Measurements from ENCODE around the gene TSPAN16.

GRCh38 chr19:11337080-11337479 lies 41.1 kb downstream of the TSPAN16 start:
- TF ChIP-seq CREM (CRISPR knock-in tag; IDR thresholded peaks at IDR 0.05) (no peak), ETV6 (CRISPR knock-in tag; IDR thresholded peaks at IDR 0.05) (no peak)
- TF ChIP-seq, protein P1, sequence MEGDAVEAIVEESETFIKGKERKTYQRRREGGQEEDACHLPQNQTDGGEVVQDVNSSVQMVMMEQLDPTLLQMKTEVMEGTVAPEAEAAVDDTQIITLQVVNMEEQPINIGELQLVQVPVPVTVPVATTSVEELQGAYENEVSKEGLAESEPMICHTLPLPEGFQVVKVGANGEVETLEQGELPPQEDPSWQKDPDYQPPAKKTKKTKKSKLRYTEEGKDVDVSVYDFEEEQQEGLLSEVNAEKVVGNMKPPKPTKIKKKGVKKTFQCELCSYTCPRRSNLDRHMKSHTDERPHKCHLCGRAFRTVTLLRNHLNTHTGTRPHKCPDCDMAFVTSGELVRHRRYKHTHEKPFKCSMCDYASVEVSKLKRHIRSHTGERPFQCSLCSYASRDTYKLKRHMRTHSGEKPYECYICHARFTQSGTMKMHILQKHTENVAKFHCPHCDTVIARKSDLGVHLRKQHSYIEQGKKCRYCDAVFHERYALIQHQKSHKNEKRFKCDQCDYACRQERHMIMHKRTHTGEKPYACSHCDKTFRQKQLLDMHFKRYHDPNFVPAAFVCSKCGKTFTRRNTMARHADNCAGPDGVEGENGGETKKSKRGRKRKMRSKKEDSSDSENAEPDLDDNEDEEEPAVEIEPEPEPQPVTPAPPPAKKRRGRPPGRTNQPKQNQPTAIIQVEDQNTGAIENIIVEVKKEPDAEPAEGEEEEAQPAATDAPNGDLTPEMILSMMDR (IDR thresholded peaks at IDR 0.05), result no peak
- TF ChIP-seq, protein P2, sequence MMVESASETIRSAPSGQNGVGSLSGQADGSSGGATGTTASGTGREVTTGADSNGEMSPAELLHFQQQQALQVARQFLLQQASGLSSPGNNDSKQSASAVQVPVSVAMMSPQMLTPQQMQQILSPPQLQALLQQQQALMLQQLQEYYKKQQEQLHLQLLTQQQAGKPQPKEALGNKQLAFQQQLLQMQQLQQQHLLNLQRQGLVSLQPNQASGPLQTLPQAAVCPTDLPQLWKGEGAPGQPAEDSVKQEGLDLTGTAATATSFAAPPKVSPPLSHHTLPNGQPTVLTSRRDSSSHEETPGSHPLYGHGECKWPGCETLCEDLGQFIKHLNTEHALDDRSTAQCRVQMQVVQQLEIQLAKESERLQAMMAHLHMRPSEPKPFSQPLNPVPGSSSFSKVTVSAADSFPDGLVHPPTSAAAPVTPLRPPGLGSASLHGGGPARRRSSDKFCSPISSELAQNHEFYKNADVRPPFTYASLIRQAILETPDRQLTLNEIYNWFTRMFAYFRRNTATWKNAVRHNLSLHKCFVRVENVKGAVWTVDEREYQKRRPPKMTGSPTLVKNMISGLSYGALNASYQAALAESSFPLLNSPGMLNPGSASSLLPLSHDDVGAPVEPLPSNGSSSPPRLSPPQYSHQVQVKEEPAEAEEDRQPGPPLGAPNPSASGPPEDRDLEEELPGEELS (CRISPR knock-in tag; IDR thresholded peaks at IDR 0.05), result no peak

All from WTC11 (cell line).